Fibroblast of lung (primary cell): ENCODE data around the gene TNRC18. TPM values are rescaled to one million over a fixed set of nuclear protein-coding genes. Genes with fewer than 3 reads are reported as not detected.

ENCODE experiments used
- DNase-seq, 2 donors: peaks; one replicate each; pipeline versions ENCODE4 v3.0.0 to v3.0.0-alpha.2; 2010; ENCODE audit warnings: low read depth in 2 of 2
- H2AFZ ChIP-seq: 2 replicates; pipeline ENCODE4 v1.5.1; 2012; ENCODE audit warnings: low read length, control low read depth, inconsistent platforms
- H3K27ac ChIP-seq: 2 replicates; pipeline ENCODE4 v1.5.1; 2011; ENCODE audit warnings: low read length, control low read depth; ENCODE audit not compliant: insufficient read depth
- H3K27me3 ChIP-seq: 2 replicates; pipeline ENCODE4 v1.5.1; 2011; ENCODE audit warnings: mild to moderate bottlenecking, low read length; ENCODE audit not compliant: control insufficient read depth, insufficient read depth
- H3K36me3 ChIP-seq: 2 replicates; pipeline ENCODE4 v1.5.1; 2011; ENCODE audit warnings: low read length; ENCODE audit not compliant: control insufficient read depth, insufficient read depth
- H3K4me1 ChIP-seq: 2 replicates; pipeline ENCODE4 v1.5.1; 2011; ENCODE audit warnings: low read length; ENCODE audit not compliant: control insufficient read depth, insufficient read depth; ENCODE audit errors: extremely low read depth
- H3K4me2 ChIP-seq: 2 replicates; pipeline ENCODE4 v1.5.1; 2011; ENCODE audit warnings: low read length, control low read depth; ENCODE audit not compliant: insufficient read depth; ENCODE audit errors: extremely low read depth
- H3K4me3 ChIP-seq, 4 experiments: fragments of 200-600 bp in 1 of 4; sonication (generic) in 1 of 4; replicated peaks in 1 of 4; 2 replicates each; pipeline ENCODE4 v1.5.1; 2011 to 2016; ENCODE audit warnings: low read length in 4 of 4, low read depth in 3 of 4, mild to moderate bottlenecking in 3 of 4, control low read depth in 2 of 4, inconsistent platforms in 1 of 4, mixed read lengths in 1 of 4; ENCODE audit not compliant: insufficient read depth in 1 of 4; ENCODE audit errors: control extremely low read depth in 1 of 4
- H3K79me2 ChIP-seq: 2 replicates; pipeline ENCODE4 v1.5.1; 2012; ENCODE audit warnings: mild to moderate bottlenecking, low read length, inconsistent platforms; ENCODE audit not compliant: control insufficient read depth, insufficient read depth
- H3K9ac ChIP-seq: 2 replicates; pipeline ENCODE4 v1.5.1; 2011; ENCODE audit warnings: mild to moderate bottlenecking, low read length, control low read depth; ENCODE audit not compliant: insufficient read depth
- H3K9me3 ChIP-seq: 2 replicates; pipeline ENCODE4 v1.5.1; 2012; ENCODE audit warnings: low read depth, low read length; ENCODE audit not compliant: control insufficient read depth, insufficient read depth
- H4K20me1 ChIP-seq: 2 replicates; pipeline ENCODE4 v1.5.1; 2011; ENCODE audit warnings: low read length; ENCODE audit not compliant: control insufficient read depth, insufficient read depth; ENCODE audit errors: extremely low read depth
- EZH2 ChIP-seq: IDR thresholded peaks from 2 replicates; pipeline ENCODE4 v1.5.1; 2012; ENCODE audit warnings: low read length, control low read depth, mild to moderate bottlenecking; ENCODE audit errors: missing control alignments
- polyA plus RNA-seq, 2 donors: library from polyadenylated mRNA; depleted of rRNA in 1 of 2; stranded (reverse) in 1 of 2; unstranded in 1 of 2; fragments of >200 nt; gene quantifications; 2 replicates each; pipeline ENCODE4 v1.2.1, GENCODE V29; 2011 to 2012; ENCODE audit warnings: missing spikeins in 1 of 2
- total RNA-seq: library from RNA; depleted of rRNA; stranded (reverse); fragments of >200 nt; gene quantifications from 2 replicates; pipeline ENCODE4 v1.2.1, GENCODE V29; 2014
- TF ChIP-seq, protein P1 (sequence below), 2 donors: IDR thresholded peaks in 1 of 2; conservative IDR thresholded peaks in 1 of 2; 1 replicate in 1 of 2; 2 replicates in 1 of 2; pipeline ENCODE4 v1.5.1; 2011 to 2012; ENCODE audit warnings: low read length in 2 of 2, control low read depth in 1 of 2, inconsistent platforms in 1 of 2, low read depth in 1 of 2, mild to moderate bottlenecking in 1 of 2

The TNRC18 gene
- total and polyA plus RNA-seq, 2 donors (not counting 1 experiment from before 2014, with no cell fraction given), result 19.7 to 38.5 TPM

DNA sequence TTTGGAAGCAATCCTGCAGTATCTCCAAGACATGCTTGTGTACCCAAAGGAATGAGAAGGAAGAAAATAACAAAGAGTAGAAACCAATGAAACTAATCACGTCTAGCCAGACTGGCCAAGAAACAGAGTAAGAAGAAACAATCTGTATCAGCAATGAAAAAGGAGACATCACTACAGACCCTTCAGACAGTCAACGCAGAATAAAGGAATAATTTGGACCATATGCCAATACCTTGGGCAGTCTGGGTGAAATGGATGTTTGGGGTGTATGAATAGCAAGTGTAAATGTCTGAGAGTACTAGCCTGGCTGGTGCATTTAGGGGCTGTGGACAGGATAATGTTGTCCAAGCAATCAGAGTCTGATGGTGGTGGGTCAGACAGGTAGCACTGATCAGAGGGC is 79.8 kb downstream of the TNRC18 start:
- Histone ChIP-seq H3K9ac (no peak overlapping the region), H3K4me1 (no peaks in the 10 kb centered on the region), H4K20me1 (no peaks in the 10 kb centered on the region), H3K27ac (no peak overlapping the region), H3K36me3 (peaks cover 16% of the 10 kb centered on the region), H3K27me3 (no peaks in the 10 kb centered on the region), H3K4me3 (no peak overlapping the region), H3K79me2 (no peaks in the 10 kb centered on the region), H3K4me2 (no peak overlapping the region), H3K9me3 (no peaks in the 10 kb centered on the region), H2AFZ (no peak overlapping the region)
- DNase-seq, result no peak
- TF ChIP-seq, protein P1, sequence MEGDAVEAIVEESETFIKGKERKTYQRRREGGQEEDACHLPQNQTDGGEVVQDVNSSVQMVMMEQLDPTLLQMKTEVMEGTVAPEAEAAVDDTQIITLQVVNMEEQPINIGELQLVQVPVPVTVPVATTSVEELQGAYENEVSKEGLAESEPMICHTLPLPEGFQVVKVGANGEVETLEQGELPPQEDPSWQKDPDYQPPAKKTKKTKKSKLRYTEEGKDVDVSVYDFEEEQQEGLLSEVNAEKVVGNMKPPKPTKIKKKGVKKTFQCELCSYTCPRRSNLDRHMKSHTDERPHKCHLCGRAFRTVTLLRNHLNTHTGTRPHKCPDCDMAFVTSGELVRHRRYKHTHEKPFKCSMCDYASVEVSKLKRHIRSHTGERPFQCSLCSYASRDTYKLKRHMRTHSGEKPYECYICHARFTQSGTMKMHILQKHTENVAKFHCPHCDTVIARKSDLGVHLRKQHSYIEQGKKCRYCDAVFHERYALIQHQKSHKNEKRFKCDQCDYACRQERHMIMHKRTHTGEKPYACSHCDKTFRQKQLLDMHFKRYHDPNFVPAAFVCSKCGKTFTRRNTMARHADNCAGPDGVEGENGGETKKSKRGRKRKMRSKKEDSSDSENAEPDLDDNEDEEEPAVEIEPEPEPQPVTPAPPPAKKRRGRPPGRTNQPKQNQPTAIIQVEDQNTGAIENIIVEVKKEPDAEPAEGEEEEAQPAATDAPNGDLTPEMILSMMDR (conservative IDR thresholded peaks at IDR 0.05 in 1 of 2, IDR thresholded peaks at IDR 0.05 in 1 of 2; ENCODE audit: low read depth in 1 of 2, low read length in 2 of 2), result no peak
- no peak for TF ChIP-seq EZH2

DNA sequence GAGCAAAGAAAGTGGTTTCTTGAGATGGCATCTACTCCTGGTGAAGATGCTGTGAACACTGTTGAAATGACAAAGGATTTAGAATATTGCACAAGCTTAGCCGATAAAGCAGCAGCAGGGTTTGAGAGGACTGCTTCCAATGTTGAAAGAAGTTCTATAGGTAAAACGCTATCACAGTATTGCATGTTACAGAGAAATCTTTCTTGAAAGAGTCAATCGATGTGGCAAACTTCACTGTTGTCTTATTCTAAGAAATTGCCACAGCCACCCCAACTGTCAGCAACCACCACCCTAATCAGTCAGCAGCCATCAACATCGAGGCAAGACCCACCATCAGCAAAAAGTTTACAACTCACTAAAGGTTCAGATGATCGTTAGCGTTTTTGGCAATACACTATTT is 81.0 kb downstream of the TNRC18 start:
- no peaks in the 10 kb centered on the region for H3K79me2 ChIP-seq
- H3K4me3 ChIP-seq, result no peak overlapping the region
- no peak overlapping the region for H2AFZ ChIP-seq
- H3K9ac ChIP-seq, result no peak overlapping the region
- no peak for DNase-seq
- TF ChIP-seq, protein P1 (conservative IDR thresholded peaks at IDR 0.05 in 1 of 2, IDR thresholded peaks at IDR 0.05 in 1 of 2; ENCODE audit: low read depth in 1 of 2, low read length in 2 of 2), result no peak
- TF ChIP-seq EZH2, result no peak
- no peaks in the 10 kb centered on the region for H3K9me3 ChIP-seq
- no peak overlapping the region for H3K4me2 ChIP-seq
- no peaks in the 10 kb centered on the region for H3K27me3 ChIP-seq
- no peaks in the 10 kb centered on the region for H4K20me1 ChIP-seq
- no peaks in the 10 kb centered on the region for H3K4me1 ChIP-seq
- no peak overlapping the region for H3K27ac ChIP-seq
- H3K36me3 ChIP-seq, result peaks cover 16% of the 10 kb centered on the region

DNA sequence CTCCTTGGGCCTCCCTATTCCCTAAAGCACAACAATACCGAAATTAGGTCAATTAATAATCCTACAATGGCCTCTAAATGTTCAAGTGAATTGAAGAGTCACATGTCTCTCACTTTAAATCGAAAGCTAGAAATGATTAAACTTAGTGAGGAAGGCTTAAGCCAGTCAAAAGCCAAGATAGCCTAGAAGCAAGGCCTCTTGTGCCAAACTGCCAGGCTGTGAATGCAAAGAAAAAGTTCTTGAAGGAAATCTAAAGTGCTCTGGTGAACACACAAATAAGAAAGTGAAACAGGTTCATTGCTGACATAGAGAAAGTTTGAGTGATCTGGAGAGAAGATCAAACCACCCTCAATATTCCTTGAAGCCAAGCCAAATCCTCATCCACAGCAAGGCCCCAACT is 83.7 kb downstream of the TNRC18 start:
- no peak overlapping the region for H3K27ac ChIP-seq
- H3K27me3 ChIP-seq, result no peaks in the 10 kb centered on the region
- H3K9me3 ChIP-seq, result no peaks in the 10 kb centered on the region
- DNase-seq, result no peak
- H3K4me3 ChIP-seq, result no peak overlapping the region
- H3K4me2 ChIP-seq, result no peak overlapping the region
- H3K9ac ChIP-seq, result no peak overlapping the region
- TF ChIP-seq, protein P1 (conservative IDR thresholded peaks at IDR 0.05 in 1 of 2, IDR thresholded peaks at IDR 0.05 in 1 of 2; ENCODE audit: low read depth in 1 of 2, low read length in 2 of 2), result no peak
- H2AFZ ChIP-seq, result no peak overlapping the region
- H4K20me1 ChIP-seq, result no peaks in the 10 kb centered on the region
- H3K79me2 ChIP-seq, result peaks cover 3% of the 10 kb centered on the region
- H3K4me1 ChIP-seq, result no peaks in the 10 kb centered on the region
- peaks cover 12% of the 10 kb centered on the region for H3K36me3 ChIP-seq
